ENCODE data around the gene GNAI2.

Gene GNAI2

GRCh38 chr3:50212971-50213370 lies 23.0 kb upstream of the GNAI2 start:
- Histone ChIP-seq H3K36me3 (ENCODE audit: control insufficient read depth in 5 of 5, insufficient read depth in 5 of 5, low read length in 5 of 5) (no peaks in the 10 kb centered on the region), H3K4me3 (ENCODE audit: low read depth in 1 of 5, low read length in 5 of 5) (no peak overlapping the region), H3K27me3 (ENCODE audit: control insufficient read depth in 5 of 5, insufficient read depth in 4 of 5, low read length in 5 of 5) (peaks cover 0 to 2% (median 0%) of the 10 kb centered on the region in 5 donors), H3K27ac (ENCODE audit: low read depth, low read length) (no peak overlapping the region), H3K9ac (ENCODE audit: low read length in 5 of 5) (no peak overlapping the region), H3K9me3 (ENCODE audit: control insufficient read depth in 5 of 5, low read length in 5 of 5) (no peaks in the 10 kb centered on the region), H3K4me1 (ENCODE audit: control insufficient read depth in 5 of 5, insufficient read depth in 5 of 5, low read length in 5 of 5) (peaks cover 0 to 22% (median 14%) of the 10 kb centered on the region in 5 donors)

- H3K36me3 ChIP-seq (ENCODE audit: control insufficient read depth in 5 of 5, insufficient read depth in 5 of 5, low read length in 5 of 5): no peaks in the 10 kb centered on the region
- no peaks in the 10 kb centered on the region for H3K9me3 ChIP-seq (ENCODE audit: control insufficient read depth in 5 of 5, low read length in 5 of 5)
- peaks cover 0 to 22% (median 14%) of the 10 kb centered on the region in 5 donors for H3K4me1 ChIP-seq (ENCODE audit: control insufficient read depth in 5 of 5, insufficient read depth in 5 of 5, low read length in 5 of 5)
- peaks cover 0 to 2% (median 0%) of the 10 kb centered on the region in 5 donors for H3K27me3 ChIP-seq (ENCODE audit: control insufficient read depth in 5 of 5, insufficient read depth in 4 of 5, low read length in 5 of 5)
- no peak overlapping the region for H3K4me3 ChIP-seq (ENCODE audit: low read depth in 1 of 5, low read length in 5 of 5)
- H3K9ac ChIP-seq (ENCODE audit: low read length in 5 of 5): no peak overlapping the region
- H3K27ac ChIP-seq (ENCODE audit: low read depth, low read length): no peak overlapping the region
Observed at GRCh38 chr3:50213373-50213772, 22.6 kb upstream of the GNAI2 start.

- Histone ChIP-seq H3K27me3 (ENCODE audit: control insufficient read depth in 5 of 5, insufficient read depth in 4 of 5, low read length in 5 of 5) (peaks cover 0 to 2% (median 0%) of the 10 kb centered on the region in 5 donors), H3K27ac (ENCODE audit: low read depth, low read length) (no peak overlapping the region), H3K36me3 (ENCODE audit: control insufficient read depth in 5 of 5, insufficient read depth in 5 of 5, low read length in 5 of 5) (no peaks in the 10 kb centered on the region), H3K4me3 (ENCODE audit: low read depth in 1 of 5, low read length in 5 of 5) (no peak overlapping the region), H3K9me3 (ENCODE audit: control insufficient read depth in 5 of 5, low read length in 5 of 5) (no peaks in the 10 kb centered on the region), H3K4me1 (ENCODE audit: control insufficient read depth in 5 of 5, insufficient read depth in 5 of 5, low read length in 5 of 5) (peaks cover 0 to 18% (median 9%) of the 10 kb centered on the region in 5 donors), H3K9ac (ENCODE audit: low read length in 5 of 5) (no peak overlapping the region)
Observed at GRCh38 chr3:50214824-50215223, 21.2 kb upstream of the GNAI2 start.

- no peaks in the 10 kb centered on the region for H3K36me3 ChIP-seq (ENCODE audit: control insufficient read depth in 5 of 5, insufficient read depth in 5 of 5, low read length in 5 of 5)
- no peak overlapping the region for H3K9ac ChIP-seq (ENCODE audit: low read length in 5 of 5)
- peaks cover 0 to 2% (median 0%) of the 10 kb centered on the region in 5 donors for H3K27me3 ChIP-seq (ENCODE audit: control insufficient read depth in 5 of 5, insufficient read depth in 4 of 5, low read length in 5 of 5)
- peaks cover 0 to 18% (median 9%) of the 10 kb centered on the region in 5 donors for H3K4me1 ChIP-seq (ENCODE audit: control insufficient read depth in 5 of 5, insufficient read depth in 5 of 5, low read length in 5 of 5)
- H3K9me3 ChIP-seq (ENCODE audit: control insufficient read depth in 5 of 5, low read length in 5 of 5): no peaks in the 10 kb centered on the region
- no peak overlapping the region for H3K4me3 ChIP-seq (ENCODE audit: low read depth in 1 of 5, low read length in 5 of 5)
- no peak overlapping the region for H3K27ac ChIP-seq (ENCODE audit: low read depth, low read length)
Observed at GRCh38 chr3:50215529-50215928, 20.5 kb upstream of the GNAI2 start.

GRCh38 chr3:50217681-50218080 lies 18.3 kb upstream of the GNAI2 start:
- no peak overlapping the region for H3K9ac ChIP-seq (ENCODE audit: low read length in 5 of 5)
- H3K27me3 ChIP-seq (ENCODE audit: control insufficient read depth in 5 of 5, insufficient read depth in 4 of 5, low read length in 5 of 5): peaks cover 0 to 2% (median 0%) of the 10 kb centered on the region in 5 donors
- H3K9me3 ChIP-seq (ENCODE audit: control insufficient read depth in 5 of 5, low read length in 5 of 5): no peaks in the 10 kb centered on the region
- peaks cover 0 to 8% (median 3%) of the 10 kb centered on the region in 5 donors for H3K4me1 ChIP-seq (ENCODE audit: control insufficient read depth in 5 of 5, insufficient read depth in 5 of 5, low read length in 5 of 5)
- H3K4me3 ChIP-seq (ENCODE audit: low read depth in 1 of 5, low read length in 5 of 5): no peak overlapping the region
- no peak overlapping the region for H3K27ac ChIP-seq (ENCODE audit: low read depth, low read length)
- no peaks in the 10 kb centered on the region for H3K36me3 ChIP-seq (ENCODE audit: control insufficient read depth in 5 of 5, insufficient read depth in 5 of 5, low read length in 5 of 5)

- no peak overlapping the region for H3K27ac ChIP-seq (ENCODE audit: low read depth, low read length)
- H3K4me3 ChIP-seq (ENCODE audit: low read depth in 1 of 5, low read length in 5 of 5): no peak overlapping the region
- H3K27me3 ChIP-seq (ENCODE audit: control insufficient read depth in 5 of 5, insufficient read depth in 4 of 5, low read length in 5 of 5): peaks cover 0 to 2% (median 0%) of the 10 kb centered on the region in 5 donors
- H3K36me3 ChIP-seq (ENCODE audit: control insufficient read depth in 5 of 5, insufficient read depth in 5 of 5, low read length in 5 of 5): no peaks in the 10 kb centered on the region
- H3K4me1 ChIP-seq (ENCODE audit: control insufficient read depth in 5 of 5, insufficient read depth in 5 of 5, low read length in 5 of 5): peaks cover 0 to 8% (median 0%) of the 10 kb centered on the region in 5 donors
- H3K9me3 ChIP-seq (ENCODE audit: control insufficient read depth in 5 of 5, low read length in 5 of 5): no peaks in the 10 kb centered on the region
- H3K9ac ChIP-seq (ENCODE audit: low read length in 5 of 5): no peak overlapping the region
Observed at GRCh38 chr3:50218448-50218847, 17.6 kb upstream of the GNAI2 start.

- Histone ChIP-seq H3K27ac (ENCODE audit: low read depth, low read length) (no peak overlapping the region), H3K9ac (ENCODE audit: low read length in 5 of 5) (no peak overlapping the region), H3K36me3 (ENCODE audit: control insufficient read depth in 5 of 5, insufficient read depth in 5 of 5, low read length in 5 of 5) (no peaks in the 10 kb centered on the region), H3K4me3 (ENCODE audit: low read depth in 1 of 5, low read length in 5 of 5) (no peak overlapping the region), H3K27me3 (ENCODE audit: control insufficient read depth in 5 of 5, insufficient read depth in 4 of 5, low read length in 5 of 5) (peaks cover 0 to 2% (median 0%) of the 10 kb centered on the region in 5 donors), H3K4me1 (ENCODE audit: control insufficient read depth in 5 of 5, insufficient read depth in 5 of 5, low read length in 5 of 5) (peaks cover 0 to 8% (median 0%) of the 10 kb centered on the region in 5 donors), H3K9me3 (ENCODE audit: control insufficient read depth in 5 of 5, low read length in 5 of 5) (no peaks in the 10 kb centered on the region)
Observed at GRCh38 chr3:50219285-50219684, 16.7 kb upstream of the GNAI2 start.

GRCh38 chr3:50220109-50220508 lies 15.9 kb upstream of the GNAI2 start:
- Histone ChIP-seq H3K4me3 (ENCODE audit: low read depth in 1 of 5, low read length in 5 of 5) (no peak overlapping the region), H3K9ac (ENCODE audit: low read length in 5 of 5) (no peak overlapping the region), H3K27me3 (ENCODE audit: control insufficient read depth in 5 of 5, insufficient read depth in 4 of 5, low read length in 5 of 5) (peaks cover 0 to 5% (median 2%) of the 10 kb centered on the region in 5 donors), H3K36me3 (ENCODE audit: control insufficient read depth in 5 of 5, insufficient read depth in 5 of 5, low read length in 5 of 5) (no peaks in the 10 kb centered on the region), H3K9me3 (ENCODE audit: control insufficient read depth in 5 of 5, low read length in 5 of 5) (no peaks in the 10 kb centered on the region), H3K4me1 (ENCODE audit: control insufficient read depth in 5 of 5, insufficient read depth in 5 of 5, low read length in 5 of 5) (peaks cover 0 to 8% (median 0%) of the 10 kb centered on the region in 5 donors), H3K27ac (ENCODE audit: low read depth, low read length) (no peak overlapping the region)

GRCh38 chr3:50221051-50221410 lies 15.0 kb upstream of the GNAI2 start:
- no peaks in the 10 kb centered on the region for H3K9me3 ChIP-seq (ENCODE audit: control insufficient read depth in 5 of 5, low read length in 5 of 5)
- H3K27me3 ChIP-seq (ENCODE audit: control insufficient read depth in 5 of 5, insufficient read depth in 4 of 5, low read length in 5 of 5): peaks cover 0 to 4% (median 3%) of the 10 kb centered on the region in 5 donors
- no peak overlapping the region for H3K27ac ChIP-seq (ENCODE audit: low read depth, low read length)
- H3K36me3 ChIP-seq (ENCODE audit: control insufficient read depth in 5 of 5, insufficient read depth in 5 of 5, low read length in 5 of 5): no peaks in the 10 kb centered on the region
- no peak overlapping the region for H3K9ac ChIP-seq (ENCODE audit: low read length in 5 of 5)
- no peak overlapping the region for H3K4me3 ChIP-seq (ENCODE audit: low read depth in 1 of 5, low read length in 5 of 5)
- peaks cover 0 to 9% (median 0%) of the 10 kb centered on the region in 5 donors for H3K4me1 ChIP-seq (ENCODE audit: control insufficient read depth in 5 of 5, insufficient read depth in 5 of 5, low read length in 5 of 5)

- Histone ChIP-seq H3K9me3 (ENCODE audit: control insufficient read depth in 5 of 5, low read length in 5 of 5) (no peaks in the 10 kb centered on the region), H3K27me3 (ENCODE audit: control insufficient read depth in 5 of 5, insufficient read depth in 4 of 5, low read length in 5 of 5) (peaks cover 0 to 4% (median 3%) of the 10 kb centered on the region in 5 donors), H3K27ac (ENCODE audit: low read depth, low read length) (no peak overlapping the region), H3K4me1 (ENCODE audit: control insufficient read depth in 5 of 5, insufficient read depth in 5 of 5, low read length in 5 of 5) (peaks cover 0 to 14% (median 3%) of the 10 kb centered on the region in 5 donors), H3K4me3 (ENCODE audit: low read depth in 1 of 5, low read length in 5 of 5) (no peak overlapping the region), H3K9ac (ENCODE audit: low read length in 5 of 5) (peak overlapping the region in 2 of 5 donors; percentile 21 to 46), H3K36me3 (ENCODE audit: control insufficient read depth in 5 of 5, insufficient read depth in 5 of 5, low read length in 5 of 5) (no peaks in the 10 kb centered on the region)
Observed at GRCh38 chr3:50221411-50222168, 14.4 kb upstream of the GNAI2 start.

Data from subcutaneous abdominal adipose tissue (tissue), 5 donors.